HepG2 (cell line): ENCODE results near the gene CD8A.

Source experiments
- DPF2 ChIP-seq: sonication (generic); formaldehyde crosslinking; IDR thresholded peaks from 2 replicates; pipeline ENCODE4 v1.4.0; 2020; ENCODE audit warnings: mild to moderate bottlenecking, low read depth, missing genetic modification reagents, borderline replicate concordance
- FOSL2 ChIP-seq: sonication (generic); formaldehyde crosslinking; IDR thresholded peaks from 2 replicates; pipeline ENCODE4 v1.4.0; 2020; ENCODE audit warnings: missing genetic modification reagents
- GATAD2A ChIP-seq: IDR thresholded peaks from 2 replicates; pipeline ENCODE4 v1.6.1; 2016
- KAT7 ChIP-seq: IDR thresholded peaks from 2 replicates; pipeline ENCODE4 v1.6.1; 2018; ENCODE audit warnings: borderline replicate concordance, missing compliant biosample characterization
- KMT2A ChIP-seq: sonication (generic); formaldehyde crosslinking; IDR thresholded peaks from 2 replicates; pipeline ENCODE4 v1.4.0; 2020; ENCODE audit warnings: missing genetic modification reagents
- MAFK ChIP-seq, 2 experiments: IDR thresholded peaks in 1 of 2; conservative IDR thresholded peaks in 1 of 2; 2 replicates each; pipeline ENCODE4 v1.6.1; 2011; ENCODE audit warnings: improper control_type of control experiment in 2 of 2, low read length in 2 of 2
- NFIC ChIP-seq: IDR thresholded peaks from 2 replicates; pipeline ENCODE4 v1.6.1; 2012; ENCODE audit warnings: mild to moderate bottlenecking, low read length, inconsistent platforms
- ZBTB3 ChIP-seq: sonication (generic); formaldehyde crosslinking; IDR thresholded peaks from 2 replicates; pipeline ENCODE4 v1.4.0; 2020; ENCODE audit warnings: low read depth, mild to moderate bottlenecking, moderate library complexity, missing genetic modification reagents, borderline replicate concordance
- ZNF441 ChIP-seq: sonication (generic); formaldehyde crosslinking; IDR thresholded peaks from 2 replicates; pipeline ENCODE4 v1.7.0; 2021; ENCODE audit warnings: missing genetic modification reagents, borderline replicate concordance
- TF ChIP-seq, protein P1 (sequence below): IDR thresholded peaks from 2 replicates; pipeline ENCODE4 v1.6.1; 2016; ENCODE audit warnings: missing compliant biosample characterization, missing genetic modification reagents, borderline replicate concordance
- TF ChIP-seq, protein P2 (sequence below): sonication (generic); formaldehyde crosslinking; IDR thresholded peaks from 2 replicates; pipeline ENCODE4 v1.5.0; 2020; ENCODE audit warnings: mild to moderate bottlenecking, missing genetic modification reagents, moderate library complexity
- TF ChIP-seq, protein P3 (sequence below): sonication (generic); formaldehyde crosslinking; IDR thresholded peaks from 2 replicates; pipeline ENCODE4 v1.4.0; 2020; ENCODE audit warnings: missing genetic modification reagents
- TF ChIP-seq, protein P4 (sequence below): sonication (generic); formaldehyde crosslinking; IDR thresholded peaks from 2 replicates; pipeline ENCODE4 v1.8.0; 2022; ENCODE audit warnings: missing genetic modification reagents, mild to moderate bottlenecking, inconsistent platforms, borderline replicate concordance

DNA sequence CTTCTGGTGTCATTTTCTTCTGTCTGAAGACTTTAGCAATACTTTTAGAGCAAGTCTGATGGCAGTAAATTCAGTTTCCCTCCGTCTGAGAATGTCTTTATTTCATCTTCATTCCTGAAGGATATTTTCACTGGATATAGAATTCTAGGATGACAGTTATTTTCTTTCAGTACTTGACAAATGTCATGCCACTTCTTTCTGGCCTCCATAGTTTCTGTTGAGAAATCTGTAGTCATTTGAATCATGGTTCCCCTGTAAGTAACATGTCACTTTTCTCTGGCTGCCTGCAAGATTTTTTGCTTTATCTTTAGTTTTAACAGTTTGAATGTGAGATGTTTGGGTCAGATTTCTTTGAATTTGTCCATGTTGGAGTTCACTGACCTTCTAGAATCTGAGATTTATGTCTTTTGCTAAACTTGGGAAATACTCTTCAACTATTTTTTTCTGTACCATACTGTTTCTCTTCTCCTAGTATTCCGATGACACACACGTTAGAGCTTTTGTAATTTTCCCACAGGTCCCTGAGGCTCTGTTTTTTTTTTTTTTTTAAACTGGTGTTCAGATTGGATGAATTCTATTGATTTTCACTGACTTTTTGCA, 40.4 kb downstream of the CD8A start:
- TF ChIP-seq FOSL2 (CRISPR knock-in tag): no peak
- no peak for TF ChIP-seq ZNF441
- TF ChIP-seq, protein P1, sequence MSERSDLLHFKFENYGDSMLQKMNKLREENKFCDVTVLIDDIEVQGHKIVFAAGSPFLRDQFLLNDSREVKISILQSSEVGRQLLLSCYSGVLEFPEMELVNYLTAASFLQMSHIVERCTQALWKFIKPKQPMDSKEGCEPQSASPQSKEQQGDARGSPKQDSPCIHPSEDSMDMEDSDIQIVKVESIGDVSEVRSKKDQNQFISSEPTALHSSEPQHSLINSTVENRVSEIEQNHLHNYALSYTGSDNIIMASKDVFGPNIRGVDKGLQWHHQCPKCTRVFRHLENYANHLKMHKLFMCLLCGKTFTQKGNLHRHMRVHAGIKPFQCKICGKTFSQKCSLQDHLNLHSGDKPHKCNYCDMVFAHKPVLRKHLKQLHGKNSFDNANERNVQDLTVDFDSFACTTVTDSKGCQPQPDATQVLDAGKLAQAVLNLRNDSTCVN (CRISPR knock-in tag): no peak
- no peak for TF ChIP-seq DPF2
- TF ChIP-seq, protein P2, sequence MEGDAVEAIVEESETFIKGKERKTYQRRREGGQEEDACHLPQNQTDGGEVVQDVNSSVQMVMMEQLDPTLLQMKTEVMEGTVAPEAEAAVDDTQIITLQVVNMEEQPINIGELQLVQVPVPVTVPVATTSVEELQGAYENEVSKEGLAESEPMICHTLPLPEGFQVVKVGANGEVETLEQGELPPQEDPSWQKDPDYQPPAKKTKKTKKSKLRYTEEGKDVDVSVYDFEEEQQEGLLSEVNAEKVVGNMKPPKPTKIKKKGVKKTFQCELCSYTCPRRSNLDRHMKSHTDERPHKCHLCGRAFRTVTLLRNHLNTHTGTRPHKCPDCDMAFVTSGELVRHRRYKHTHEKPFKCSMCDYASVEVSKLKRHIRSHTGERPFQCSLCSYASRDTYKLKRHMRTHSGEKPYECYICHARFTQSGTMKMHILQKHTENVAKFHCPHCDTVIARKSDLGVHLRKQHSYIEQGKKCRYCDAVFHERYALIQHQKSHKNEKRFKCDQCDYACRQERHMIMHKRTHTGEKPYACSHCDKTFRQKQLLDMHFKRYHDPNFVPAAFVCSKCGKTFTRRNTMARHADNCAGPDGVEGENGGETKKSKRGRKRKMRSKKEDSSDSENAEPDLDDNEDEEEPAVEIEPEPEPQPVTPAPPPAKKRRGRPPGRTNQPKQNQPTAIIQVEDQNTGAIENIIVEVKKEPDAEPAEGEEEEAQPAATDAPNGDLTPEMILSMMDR (CRISPR knock-in tag): no peak
- TF ChIP-seq, protein P3, sequence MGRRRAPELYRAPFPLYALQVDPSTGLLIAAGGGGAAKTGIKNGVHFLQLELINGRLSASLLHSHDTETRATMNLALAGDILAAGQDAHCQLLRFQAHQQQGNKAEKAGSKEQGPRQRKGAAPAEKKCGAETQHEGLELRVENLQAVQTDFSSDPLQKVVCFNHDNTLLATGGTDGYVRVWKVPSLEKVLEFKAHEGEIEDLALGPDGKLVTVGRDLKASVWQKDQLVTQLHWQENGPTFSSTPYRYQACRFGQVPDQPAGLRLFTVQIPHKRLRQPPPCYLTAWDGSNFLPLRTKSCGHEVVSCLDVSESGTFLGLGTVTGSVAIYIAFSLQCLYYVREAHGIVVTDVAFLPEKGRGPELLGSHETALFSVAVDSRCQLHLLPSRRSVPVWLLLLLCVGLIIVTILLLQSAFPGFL: no peak
- no peak for TF ChIP-seq KMT2A (CRISPR knock-in tag)
- TF ChIP-seq, protein P4, sequence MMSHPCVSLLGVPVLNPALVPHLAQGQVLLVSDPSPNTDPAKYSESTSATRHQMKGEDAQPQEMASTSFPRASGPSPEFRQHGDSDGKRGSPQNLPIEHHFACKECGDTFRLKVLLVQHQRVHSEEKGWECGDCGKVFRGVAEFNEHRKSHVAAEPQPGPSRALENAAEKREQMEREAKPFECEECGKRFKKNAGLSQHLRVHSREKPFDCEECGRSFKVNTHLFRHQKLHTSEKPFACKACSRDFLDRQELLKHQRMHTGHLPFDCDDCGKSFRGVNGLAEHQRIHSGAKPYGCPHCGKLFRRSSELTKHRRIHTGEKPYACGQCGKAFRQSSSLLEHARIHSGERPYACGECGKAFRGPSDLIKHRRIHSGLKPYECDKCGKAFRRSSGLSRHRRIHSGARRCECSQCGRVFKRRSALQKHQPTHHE (CRISPR knock-in tag): no peak
- no peak for TF ChIP-seq MAFK (conservative IDR thresholded peaks at IDR 0.05 in 1 of 2, IDR thresholded peaks at IDR 0.05 in 1 of 2; ENCODE audit: low read length in 2 of 2)
- no peak for TF ChIP-seq ZBTB3 (CRISPR knock-in tag)
- TF ChIP-seq GATAD2A (CRISPR knock-in tag): no peak
- TF ChIP-seq NFIC: no peak
- no peak for TF ChIP-seq KAT7
